Parietal lobe (tissue), 2 donors: ENCODE results near the gene SLC10A1. TPM values are rescaled to one million over a fixed set of nuclear protein-coding genes. Genes with fewer than 3 reads are reported as not detected.

Experiments used
- small RNA-seq: library from RNA; depleted of rRNA; stranded (forward); fragments of <200 nt; gene quantifications from one replicate; pipeline ENCODE3, GENCODE V24; 2014; ENCODE audit warnings: low replicate concordance
- total RNA-seq: library from RNA; depleted of rRNA; stranded (reverse); fragments of >200 nt; gene quantifications from one replicate; pipeline ENCODE4 v1.2.3, GENCODE V29; 2014

The SLC10A1 gene
- not detected for total RNA-seq

GRCh38 chr14:69796797-69797500, at the start of gene SLC10A1:
Gene SLC10A1, minus strand, starts transcription at chr14:69797241. Its CDS starts 86 bp downstream, at chr14:69797155.

DNA sequence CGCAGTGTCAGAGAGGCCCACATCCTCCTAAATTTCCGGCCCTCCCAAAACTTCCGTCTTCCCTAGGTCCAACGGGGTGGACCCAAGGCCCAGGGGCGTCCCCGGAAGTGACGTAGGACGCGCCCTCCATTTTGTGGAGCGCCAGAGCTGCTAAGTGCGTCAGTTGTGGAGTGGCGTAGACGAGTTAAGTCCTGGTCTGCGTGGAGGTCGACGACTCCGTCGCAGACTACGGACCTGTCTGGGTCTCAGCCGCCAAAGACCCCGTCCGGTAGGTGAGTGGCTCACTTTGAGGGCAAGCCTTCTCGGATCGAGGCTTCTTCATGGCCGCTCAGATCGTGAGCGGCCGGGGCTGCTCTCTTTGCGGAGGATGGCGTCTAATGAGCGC, 30.1 kb downstream of the SLC10A1 start, which contains the start of gene SRSF5:
Gene SRSF5, plus strand, starts transcription at position 159 of the 385 bp plus-strand sequence. CDS start 1,015 bp downstream, outside the sequence.

Small RNA genes within 50 kb of the gene (small RNA-seq; reads per million reads assigned to genes)
- not detected for gene RF00614

Other genes with a start within 250 kb of the SLC10A1 start
- gene CCDC177, start 222.4 kb downstream of the SLC10A1 start, total RNA-seq = 8.8 TPM
- 10.0 TPM for gene SUSD6, start 185.6 kb downstream of the SLC10A1 start, total RNA-seq
- gene SRSF5, start 30.1 kb downstream of the SLC10A1 start, total RNA-seq = 217 TPM
- gene SMOC1, start 82.2 kb upstream of the SLC10A1 start, total RNA-seq = 27.2 TPM